Stomach (tissue), 9 donors: Measurements from ENCODE around the gene VEGFB. TPM values are rescaled to one million over a fixed set of nuclear protein-coding genes. Genes with fewer than 3 reads are reported as not detected.

Source experiments
- DNase-seq, 2 donors: peaks; one replicate each; pipeline versions ENCODE4 v3.0.0 to v3.0.0-alpha.2; 2013 to 2019
- H3K27ac ChIP-seq, 5 donors: fragments of 200-600 bp in 4 of 5; sonication (generic) in 4 of 5; one replicate each; pipeline ENCODE4 v1.5.1; 2013 to 2019; ENCODE audit warnings: mild to moderate bottlenecking in 1 of 5, moderate library complexity in 1 of 5
- H3K27me3 ChIP-seq, 3 donors: fragments of 200-600 bp; sonication (generic); one replicate each; pipeline ENCODE4 v1.5.1; 2017 to 2019; ENCODE audit warnings: mixed run types in 1 of 3
- H3K36me3 ChIP-seq, 4 donors: fragments of 200-600 bp; sonication (generic); 1 replicate in 3 of 4; 2 replicates in 1 of 4; pipeline ENCODE4 v1.5.1; 2016 to 2019
- H3K4me1 ChIP-seq, 4 donors: fragments of 200-600 bp; sonication (generic); one replicate each; pipeline ENCODE4 v1.5.1; 2016 to 2019
- H3K4me3 ChIP-seq, 4 donors: fragments of 200-600 bp; sonication (generic) in 3 of 4; one replicate each; pipeline ENCODE4 v1.5.1; 2016 to 2019; ENCODE audit warnings: mild to moderate bottlenecking in 1 of 4
- H3K9me3 ChIP-seq, 4 donors: fragments of 200-600 bp; sonication (generic); one replicate each; pipeline ENCODE4 v1.5.1; 2016 to 2019
- EP300 ChIP-seq: sonication (generic); formaldehyde crosslinking; IDR thresholded peaks from one replicate; pipeline ENCODE4 v1.6.1; 2017; ENCODE audit warnings: antibody characterized with exemption
- POLR2A ChIP-seq, 4 donors: fragments of 450-650 bp; IDR thresholded peaks; one replicate each; pipeline ENCODE4 v1.6.1; 2016; ENCODE audit warnings: antibody characterized with exemption in 4 of 4, control low read depth in 2 of 4, mild to moderate bottlenecking in 1 of 4, moderate library complexity in 1 of 4
- POLR2AphosphoS5 ChIP-seq, 3 donors: sonication (generic); formaldehyde crosslinking; IDR thresholded peaks; one replicate each; pipeline ENCODE4 v1.6.1; 2016; ENCODE audit warnings: antibody characterized with exemption in 3 of 3
- WGBS, 5 donors: extraction: QIAGEN DNeasy Blood & Tissue Kit in 3 of 5; methylation state at CpG; one replicate each; pipeline versions ENCODE4 v1.1.5 to v1.1.7; 2013 to 2018; 5-methylcytosine and 5-hydroxymethylcytosine counted together
- intact Hi-C: fragments of 100-400 bp; cut with DNase I; formaldehyde crosslinking; loops from one replicate; pipeline ENCODE4 v1.15.1; 2023; ENCODE audit warnings: low total_unique reads
- polyA plus RNA-seq, 3 donors: library from polyadenylated mRNA; stranded (reverse); fragments of 200-250 nt; gene quantifications; one replicate each; pipeline ENCODE4 v1.2.3, GENCODE V29; 2013
- total RNA-seq, 5 donors: library from RNA; depleted of rRNA; stranded (reverse); fragments of >200 nt; gene quantifications; one replicate each; pipeline versions ENCODE4 v1.1.0 to v1.2.3, GENCODE V29; 2014 to 2016
- TF ChIP-seq, protein P1 (sequence below), 7 experiments: fragments of 450-650 bp in 4 of 7; fragments of 200-600 bp in 3 of 7; sonication (generic) in 3 of 7; IDR thresholded peaks; one replicate each; pipeline ENCODE4 v1.5.1; 2016 to 2019; ENCODE audit warnings: antibody characterized with exemption in 7 of 7, control low read depth in 2 of 7, mild to moderate bottlenecking in 1 of 7
- donor health status: healthy with polysubstance abuse.
- donor health status: Bipolar disorder and iron deficiency.
- donor health status: healthy.

Gene VEGFB
- total and polyA plus RNA-seq, 8 donors, result 2.9 to 167 (median 65.1) TPM

GRCh38 chr11:64231546-64231945 lies 2.8 kb upstream of the VEGFB start:
- peaks cover 0 to 1% (median 0%) of the 10 kb centered on the region in 4 donors for H3K36me3 ChIP-seq
- peak overlapping the region in 1 of 4 donors; percentile 68 for H3K4me3 ChIP-seq
- H3K27me3 ChIP-seq, result no peaks in the 10 kb centered on the region
- TF ChIP-seq, protein P1, sequence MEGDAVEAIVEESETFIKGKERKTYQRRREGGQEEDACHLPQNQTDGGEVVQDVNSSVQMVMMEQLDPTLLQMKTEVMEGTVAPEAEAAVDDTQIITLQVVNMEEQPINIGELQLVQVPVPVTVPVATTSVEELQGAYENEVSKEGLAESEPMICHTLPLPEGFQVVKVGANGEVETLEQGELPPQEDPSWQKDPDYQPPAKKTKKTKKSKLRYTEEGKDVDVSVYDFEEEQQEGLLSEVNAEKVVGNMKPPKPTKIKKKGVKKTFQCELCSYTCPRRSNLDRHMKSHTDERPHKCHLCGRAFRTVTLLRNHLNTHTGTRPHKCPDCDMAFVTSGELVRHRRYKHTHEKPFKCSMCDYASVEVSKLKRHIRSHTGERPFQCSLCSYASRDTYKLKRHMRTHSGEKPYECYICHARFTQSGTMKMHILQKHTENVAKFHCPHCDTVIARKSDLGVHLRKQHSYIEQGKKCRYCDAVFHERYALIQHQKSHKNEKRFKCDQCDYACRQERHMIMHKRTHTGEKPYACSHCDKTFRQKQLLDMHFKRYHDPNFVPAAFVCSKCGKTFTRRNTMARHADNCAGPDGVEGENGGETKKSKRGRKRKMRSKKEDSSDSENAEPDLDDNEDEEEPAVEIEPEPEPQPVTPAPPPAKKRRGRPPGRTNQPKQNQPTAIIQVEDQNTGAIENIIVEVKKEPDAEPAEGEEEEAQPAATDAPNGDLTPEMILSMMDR (IDR thresholded peaks at IDR 0.05), result no peak
- TF ChIP-seq POLR2AphosphoS5 (IDR thresholded peaks at IDR 0.05) (no peak), EP300 (no peak), POLR2A (IDR thresholded peaks at IDR 0.05) (no peak)
- 71 to 86% (median 81%) methylated on average over 7 of the region's 7 CpGs for WGBS, 5 donors
- H3K9me3 ChIP-seq, result no peaks in the 10 kb centered on the region
- intact Hi-C loops, result no loop called here
- no peak for DNase-seq
- H3K27ac ChIP-seq, result peak overlapping the region in 3 of 5 donors; percentile 14 to 95 (median 94)
- peaks cover 60 to 88% (median 83%) of the 10 kb centered on the region in 4 donors for H3K4me1 ChIP-seq

GRCh38 chr11:64232182-64232966 lies 2.0 kb upstream of the VEGFB start:
- no peak for DNase-seq
- Histone ChIP-seq H3K9me3 (no peaks in the 10 kb centered on the region), H3K27ac (peak overlapping the region in 3 of 5 donors; percentile 26 to 95 (median 94)), H3K27me3 (no peaks in the 10 kb centered on the region), H3K4me3 (peak overlapping the region in 1 of 4 donors; percentile 9), H3K4me1 (peaks cover 53 to 88% (median 83%) of the 10 kb centered on the region in 4 donors), H3K36me3 (peaks cover 0 to 9% (median 4%) of the 10 kb centered on the region in 4 donors)
- WGBS, 5 donors, result 68 to 83% (median 79%) methylated on average over 9 to 15 of the region's 15 CpGs
- TF ChIP-seq EP300 (no peak), POLR2AphosphoS5 (IDR thresholded peaks at IDR 0.05) (no peak)
- TF ChIP-seq, protein P1 (IDR thresholded peaks at IDR 0.05), result no peak
- intact Hi-C loops, result no loop called here

DNA sequence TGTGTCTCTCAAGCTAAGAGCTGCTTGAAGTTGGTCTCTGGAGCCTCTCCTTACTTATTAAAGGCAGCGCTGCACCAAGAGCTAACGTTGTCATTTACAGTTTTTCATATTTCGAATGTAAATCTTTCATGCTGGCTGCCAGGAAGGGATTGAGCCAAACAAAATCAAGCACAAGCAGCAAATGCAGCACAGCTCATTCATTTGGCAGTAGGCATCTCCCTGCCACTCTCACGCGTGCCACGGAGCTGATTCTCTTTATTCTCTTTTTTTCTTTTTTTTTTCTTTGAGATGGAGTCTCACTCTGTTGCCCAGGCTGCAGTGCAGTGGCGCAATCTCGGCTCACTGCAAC lies 1.4 kb upstream of the VEGFB start:
- H3K36me3 ChIP-seq, result peaks cover 5 to 15% (median 9%) of the 10 kb centered on the region in 4 donors

GRCh38 chr11:64234647-64235379 lies 429 bp downstream of the VEGFB start:
- H3K27me3 ChIP-seq, result no peaks in the 10 kb centered on the region
- 1 to 17% (median 2%) methylated on average over 1 to 80 of the region's 80 CpGs for WGBS, 5 donors
- DNase-seq, result peak; percentile 60 to 86
- H3K27ac ChIP-seq, result peak overlapping the region; percentile 83 to 92 (median 91)
- no peak for TF ChIP-seq EP300
- peak in 1 of 3 donors; percentile 41 for TF ChIP-seq POLR2AphosphoS5 (IDR thresholded peaks at IDR 0.05)
- TF ChIP-seq, protein P1 (IDR thresholded peaks at IDR 0.05), result no peak
- no peak for TF ChIP-seq POLR2A (IDR thresholded peaks at IDR 0.05)
- peaks cover 58 to 88% (median 85%) of the 10 kb centered on the region in 4 donors for H3K4me1 ChIP-seq
- intact Hi-C loops, result no loop called here
- H3K36me3 ChIP-seq, result peaks cover 16 to 30% (median 21%) of the 10 kb centered on the region in 4 donors
- no peaks in the 10 kb centered on the region for H3K9me3 ChIP-seq
- peak overlapping the region; percentile 75 to 88 (median 83) for H3K4me3 ChIP-seq

More for the DNA sequence above, 1.4 kb upstream of the VEGFB start:
- no peaks in the 10 kb centered on the region for H3K9me3 ChIP-seq
- H3K4me1 ChIP-seq, result peaks cover 51 to 88% (median 83%) of the 10 kb centered on the region in 4 donors
- intact Hi-C loops, result no loop called here
- 75 to 86% (median 85%) methylated on average over 8 of the region's 8 CpGs for WGBS, 5 donors
- TF ChIP-seq EP300 (no peak), POLR2AphosphoS5 (IDR thresholded peaks at IDR 0.05) (no peak), POLR2A (IDR thresholded peaks at IDR 0.05) (no peak)
- TF ChIP-seq, protein P1 (IDR thresholded peaks at IDR 0.05), result no peak
- no peaks in the 10 kb centered on the region for H3K27me3 ChIP-seq
- no peak for DNase-seq
- H3K4me3 ChIP-seq, result no peak overlapping the region
- peak overlapping the region in 2 of 5 donors; percentile 26 to 94 for H3K27ac ChIP-seq
